Mesendoderm (in vitro differentiated cells): ENCODE results near the gene RC3H1.
"Not testable (repeated sequence)": the region's sequence is repeated elsewhere in the genome, so short reads cannot be mapped to it uniquely, and the experiment has no call there.

ENCODE experiments used
- DNase-seq: peaks from one replicate; pipeline ENCODE4 v3.0.0; 2013
- H2AK5ac ChIP-seq: 2 replicates; pipeline ENCODE4 v1.6.1; 2013; ENCODE audit warnings: low read length, inconsistent platforms
- H2BK120ac ChIP-seq: 2 replicates; pipeline ENCODE4 v1.6.1; 2013; ENCODE audit warnings: low read depth, mild to moderate bottlenecking, low read length, moderate library complexity, mixed read lengths
- H2BK15ac ChIP-seq: replicated peaks from 2 replicates; pipeline ENCODE4 v1.6.1; 2013; ENCODE audit warnings: low read depth, mild to moderate bottlenecking, moderate library complexity
- H2BK5ac ChIP-seq: 2 replicates; pipeline ENCODE4 v1.6.1; 2013; ENCODE audit warnings: low read length, inconsistent platforms
- H3K18ac ChIP-seq: 2 replicates; pipeline ENCODE4 v1.6.1; 2013; ENCODE audit warnings: mild to moderate bottlenecking, low read length, mixed read lengths
- H3K23ac ChIP-seq: one replicate; pipeline ENCODE4 v1.6.1; 2013; ENCODE audit warnings: low read length
- H3K27ac ChIP-seq: 2 replicates; pipeline ENCODE4 v1.5.1; 2013; ENCODE audit warnings: low read depth, mild to moderate bottlenecking, inconsistent platforms, low read length, moderate library complexity
- H3K27me3 ChIP-seq: 2 replicates; pipeline ENCODE4 v1.6.1; 2013; ENCODE audit warnings: low read length, control low read depth, mild to moderate bottlenecking, inconsistent platforms; ENCODE audit not compliant: insufficient read depth, poor library complexity
- H3K36me3 ChIP-seq: 2 replicates; pipeline ENCODE4 v1.6.1; 2013; ENCODE audit warnings: low read length, inconsistent platforms; ENCODE audit not compliant: control insufficient read depth, insufficient read depth
- H3K4ac ChIP-seq: one replicate; pipeline ENCODE4 v1.6.1; 2013; ENCODE audit warnings: low read depth, mild to moderate bottlenecking, low read length, moderate library complexity
- H3K4me1 ChIP-seq: 2 replicates; pipeline ENCODE4 v1.6.1; 2013; ENCODE audit warnings: low read depth, low read length, inconsistent platforms; ENCODE audit not compliant: control insufficient read depth
- H3K4me2 ChIP-seq: 2 replicates; pipeline ENCODE4 v1.6.1; 2013; ENCODE audit warnings: low read length
- H3K4me3 ChIP-seq: 2 replicates; pipeline ENCODE4 v1.5.1; 2013; ENCODE audit warnings: mild to moderate bottlenecking, low read length
- H3K56ac ChIP-seq: one replicate; pipeline ENCODE4 v1.6.1; 2013; ENCODE audit warnings: low read length
- H3K79me1 ChIP-seq: 2 replicates; pipeline ENCODE4 v1.6.1; 2013; ENCODE audit warnings: low read length, inconsistent platforms
- H3K79me2 ChIP-seq: 2 replicates; pipeline ENCODE4 v1.6.1; 2013; ENCODE audit warnings: mild to moderate bottlenecking, low read length; ENCODE audit not compliant: control insufficient read depth, insufficient read depth
- H3K9ac ChIP-seq: 2 replicates; pipeline ENCODE4 v1.6.1; 2013; ENCODE audit warnings: low read length, inconsistent platforms
- H4K5ac ChIP-seq: one replicate; pipeline ENCODE4 v1.6.1; 2013; ENCODE audit warnings: low read length
- H4K8ac ChIP-seq: one replicate; pipeline ENCODE4 v1.6.1; 2013; ENCODE audit warnings: low read depth, mild to moderate bottlenecking, control low read depth, low read length, moderate library complexity
- WGBS: extraction: QIAGEN DNeasy Blood & Tissue Kit; methylation state at CpG from one replicate; pipeline ENCODE4 v1.1.7; 2013; ENCODE audit warnings: low lambda C conversion rate, missing lambda C conversion rate; ENCODE audit not compliant: insufficient coverage; ENCODE audit errors: extremely low coverage; 5-methylcytosine and 5-hydroxymethylcytosine counted together

Gene RC3H1

DNA sequence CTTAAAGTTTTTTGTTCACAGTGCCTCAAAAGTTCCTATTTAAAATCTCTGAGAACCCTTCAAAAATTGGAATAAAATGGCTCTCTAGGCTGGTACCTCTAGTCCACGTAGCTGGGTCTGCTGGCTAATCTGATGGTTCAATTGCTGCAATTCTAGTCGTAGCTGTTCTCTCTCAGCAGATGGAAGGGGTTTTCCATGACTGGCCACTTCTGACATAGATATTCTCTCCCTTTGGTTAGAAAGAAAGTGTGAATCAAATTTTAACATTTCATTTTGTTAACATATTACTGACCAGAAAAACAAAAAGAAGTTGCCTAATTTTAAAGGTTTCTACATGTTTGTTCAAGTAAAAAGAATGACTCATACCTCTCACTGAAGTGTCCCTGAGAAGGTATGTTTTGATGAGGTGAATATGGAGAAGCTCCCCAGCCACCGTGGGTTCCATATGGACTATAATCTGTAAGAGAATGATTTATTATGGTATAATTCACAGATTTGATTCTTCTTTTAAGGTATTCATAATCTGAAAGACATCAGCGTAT is 75.7 kb downstream of the RC3H1 start:
- no peak overlapping the region for H3K9ac ChIP-seq
- WGBS = no CpG with 5 or more reads among the region's 4 CpGs
- no peak overlapping the region for H2BK5ac ChIP-seq
- no peak overlapping the region for H3K4ac ChIP-seq
- no peaks in the 10 kb centered on the region for H3K79me1 ChIP-seq
- H3K36me3 ChIP-seq = peaks cover 9% of the 10 kb centered on the region
- H3K27ac ChIP-seq = no peak overlapping the region
- H4K5ac ChIP-seq = no peak overlapping the region
- no peak overlapping the region for H3K18ac ChIP-seq
- no peak overlapping the region for H4K8ac ChIP-seq
- no peak overlapping the region for H3K4me3 ChIP-seq
- no peak for DNase-seq
- H3K23ac ChIP-seq = no peak overlapping the region
- no peaks in the 10 kb centered on the region for H3K4me1 ChIP-seq
- H3K4me2 ChIP-seq = no peak overlapping the region
- no peak overlapping the region for H2BK120ac ChIP-seq
- no peaks in the 10 kb centered on the region for H3K79me2 ChIP-seq
- no peaks in the 10 kb centered on the region for H3K27me3 ChIP-seq
- H3K56ac ChIP-seq = no peak overlapping the region
- no peak overlapping the region for H2AK5ac ChIP-seq
- H2BK15ac ChIP-seq = no peak overlapping the region

DNA sequence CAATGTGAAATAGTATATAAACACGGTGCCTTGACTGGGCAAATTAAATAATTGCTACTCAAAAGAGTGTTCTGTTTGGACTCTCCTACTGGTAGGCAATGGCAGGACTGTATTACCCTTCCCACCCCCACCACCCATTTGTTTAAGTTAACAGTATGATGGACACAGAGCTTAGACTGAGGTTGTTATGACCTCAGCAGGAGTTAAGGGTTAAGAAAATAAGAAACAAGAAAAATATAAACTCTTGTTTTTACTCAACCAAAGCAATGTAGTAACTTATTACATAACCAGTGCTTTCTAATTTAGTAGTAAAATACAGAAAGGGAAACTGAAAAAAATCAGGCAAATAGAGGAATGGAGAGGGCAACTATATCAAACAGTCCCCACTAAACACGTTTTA is 85.1 kb downstream of the RC3H1 start:
- Histone ChIP-seq H3K79me1 (no peaks in the 10 kb centered on the region), H3K18ac (no peak overlapping the region), H2BK5ac (no peak overlapping the region), H2AK5ac (no peak overlapping the region), H3K4me1 (no peaks in the 10 kb centered on the region), H3K4me2 (no peak overlapping the region), H4K8ac (no peak overlapping the region), H2BK15ac (no peak overlapping the region), H3K36me3 (no peaks in the 10 kb centered on the region), H3K4me3 (no peak overlapping the region), H3K4ac (no peak overlapping the region), H3K79me2 (no peaks in the 10 kb centered on the region), H3K27me3 (no peaks in the 10 kb centered on the region), H3K23ac (no peak overlapping the region), H4K5ac (no peak overlapping the region), H2BK120ac (no peak overlapping the region), H3K9ac (no peak overlapping the region), H3K56ac (no peak overlapping the region), H3K27ac (no peak overlapping the region)
- DNase-seq = no peak
- no CpG with 5 or more reads among the region's 2 CpGs for WGBS

DNA sequence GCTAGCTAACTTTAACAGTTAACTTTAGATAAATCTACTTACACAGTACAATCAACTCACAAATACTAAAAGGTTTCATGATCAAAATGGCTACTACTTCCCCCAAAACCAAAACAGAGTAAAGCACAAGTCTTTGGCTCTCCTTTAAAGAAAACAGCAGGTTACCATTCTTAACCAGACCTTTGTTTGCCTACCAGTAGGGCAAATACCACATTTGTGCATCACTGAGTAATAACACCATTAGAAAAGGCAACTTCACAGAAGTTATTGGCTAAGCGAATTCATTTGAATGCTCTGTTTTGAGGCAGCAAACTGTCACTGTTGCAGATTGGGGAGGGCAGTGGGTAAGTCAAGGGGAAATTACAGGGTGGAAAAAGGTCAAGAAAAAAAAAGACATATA is 87.7 kb downstream of the RC3H1 start:
- Histone ChIP-seq H3K27me3 (no peaks in the 10 kb centered on the region), H4K5ac (no peak overlapping the region), H2AK5ac (no peak overlapping the region), H3K79me2 (no peaks in the 10 kb centered on the region), H2BK120ac (no peak overlapping the region), H3K4me1 (no peaks in the 10 kb centered on the region), H3K4me2 (no peak overlapping the region), H3K4ac (no peak overlapping the region), H3K36me3 (no peaks in the 10 kb centered on the region), H2BK15ac (no peak overlapping the region), H2BK5ac (no peak overlapping the region), H3K27ac (no peak overlapping the region), H3K79me1 (no peaks in the 10 kb centered on the region), H3K4me3 (no peak overlapping the region), H3K9ac (no peak overlapping the region), H3K56ac (no peak overlapping the region), H3K23ac (no peak overlapping the region), H4K8ac (no peak overlapping the region), H3K18ac (no peak overlapping the region)
- WGBS = no CpG with 5 or more reads among the region's 1 CpG
- peak; percentile 7 for DNase-seq

DNA sequence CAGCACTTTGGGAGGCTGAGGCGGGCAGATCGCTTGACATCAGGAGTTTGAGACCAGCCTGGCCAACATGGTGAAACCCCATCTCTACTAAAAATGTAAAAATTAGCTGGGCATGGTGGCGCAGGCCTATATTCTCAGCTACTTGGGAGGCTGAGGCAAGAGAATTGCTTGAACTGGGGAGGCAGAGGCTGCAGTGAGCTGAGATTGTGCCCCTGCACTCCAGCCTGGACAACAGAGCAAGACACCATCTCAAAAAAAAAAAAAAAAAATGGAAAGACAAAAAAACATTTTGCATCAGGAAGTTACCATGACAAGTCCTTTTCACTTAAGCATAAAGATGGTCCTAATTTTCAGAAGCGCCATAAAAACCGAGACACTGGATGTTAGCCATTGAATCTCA is 91.6 kb downstream of the RC3H1 start:
- not testable (repeated sequence) for H4K8ac ChIP-seq, H3K36me3 ChIP-seq, H3K4me3 ChIP-seq, H3K27me3 ChIP-seq, H3K4me1 ChIP-seq, H2BK15ac ChIP-seq, DNase-seq, H3K27ac ChIP-seq, H3K4ac ChIP-seq, H3K79me1 ChIP-seq, H3K56ac ChIP-seq, H3K9ac ChIP-seq, H2BK120ac ChIP-seq, H3K18ac ChIP-seq, H4K5ac ChIP-seq, H3K4me2 ChIP-seq, H2BK5ac ChIP-seq, H3K23ac ChIP-seq, H2AK5ac ChIP-seq, H3K79me2 ChIP-seq
- WGBS = no CpG with 5 or more reads among the region's 5 CpGs

DNA sequence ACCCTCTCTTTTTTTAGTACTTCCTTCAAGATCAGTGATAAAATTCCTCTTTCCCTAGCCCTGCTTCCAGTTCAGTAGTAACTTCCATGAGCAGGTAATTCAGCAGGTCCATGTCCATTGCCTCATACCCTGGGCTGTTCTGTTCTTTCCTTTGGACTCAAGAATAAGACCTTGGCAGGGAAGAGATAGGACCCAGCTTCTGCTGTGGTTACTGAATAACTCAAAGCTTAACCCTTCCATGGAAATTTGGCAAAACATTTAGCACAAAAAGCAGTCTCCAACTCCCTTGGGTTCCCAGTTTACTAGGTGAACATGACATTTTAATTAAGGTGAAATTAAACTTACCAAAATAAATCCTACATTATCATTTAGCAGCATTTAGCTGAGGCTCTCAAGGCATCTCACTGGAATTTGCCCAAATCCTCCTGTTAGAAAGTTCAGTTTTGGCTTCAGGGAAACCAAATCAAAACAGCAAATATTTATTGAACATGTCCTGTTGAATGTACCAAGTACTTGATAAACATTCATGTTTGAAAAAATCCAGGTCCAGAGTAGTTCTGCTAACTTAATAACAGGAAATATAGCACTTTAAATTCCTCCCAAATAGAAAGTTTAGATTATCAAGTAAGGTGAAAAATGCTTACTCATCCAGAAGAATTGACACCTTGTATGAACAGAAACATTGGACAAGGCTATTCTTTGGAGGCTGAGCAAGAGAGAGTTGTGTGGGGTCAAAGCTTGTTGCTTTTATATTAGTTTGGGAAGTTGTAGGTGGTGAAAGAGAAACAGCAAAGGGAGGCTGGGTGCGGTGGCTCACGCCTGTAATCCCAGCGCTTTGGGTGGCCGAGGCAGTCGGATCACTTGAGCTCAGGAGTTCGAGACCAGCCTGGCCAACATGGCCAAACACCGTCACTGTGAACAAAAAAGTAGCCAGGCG is 96.6 kb downstream of the RC3H1 start:
- Histone ChIP-seq H3K4me3 (no peak overlapping the region), H2BK15ac (no peak overlapping the region), H2BK120ac (no peak overlapping the region), H2BK5ac (no peak overlapping the region), H3K79me2 (no peaks in the 10 kb centered on the region), H4K5ac (no peak overlapping the region), H4K8ac (no peak overlapping the region), H3K23ac (no peak overlapping the region), H3K27ac (no peak overlapping the region), H3K4ac (no peak overlapping the region), H3K27me3 (no peaks in the 10 kb centered on the region), H2AK5ac (no peak overlapping the region), H3K4me1 (no peaks in the 10 kb centered on the region), H3K4me2 (no peak overlapping the region), H3K36me3 (no peaks in the 10 kb centered on the region), H3K79me1 (no peaks in the 10 kb centered on the region), H3K18ac (no peak overlapping the region), H3K9ac (no peak overlapping the region), H3K56ac (no peak overlapping the region)
- no peak for DNase-seq
- no CpG with 5 or more reads among the region's 8 CpGs for WGBS
